HCT116 (cell line): ENCODE data around the gene NLGN3. TPM values are rescaled to one million over a fixed set of nuclear protein-coding genes. Genes with fewer than 3 reads are reported as not detected.

Experiments
- ATAC-seq: fragments of 200-7000 bp; cut with Tn5 transposase; 2 replicates; pipeline ENCODE4 v1.9.1; 2020; ENCODE audit warnings: mild to moderate bottlenecking, moderate library complexity
- BruUV-seq: library from RNA; stranded (reverse); fragments of 400-500 nt; replicated peaks from 2 replicates; lab custom pipeline; 2021; lab: Mats Ljungman, UMichigan
- CTCF ChIA-PET: fragments of 300-600 bp; sonication (Branson Sonifier 250); formaldehyde crosslinking; loops from one replicate; lab custom pipeline; 2021; ENCODE audit warnings: antibody characterized with exemption; lab: Charles Lee
- POLR2A ChIA-PET: fragments of 300-600, 350-600 bp; sonication (Branson Sonifier 250); formaldehyde crosslinking; loops from one replicate; lab custom pipeline; 2021; ENCODE audit warnings: antibody characterized with exemption; lab: Charles Lee
- RAD21 ChIA-PET, 2 experiments: fragments of 300-600 bp; sonication (Branson Sonifier 250); formaldehyde crosslinking; loops; one replicate each; lab custom pipeline; 2023; ENCODE audit warnings: low total read pairs in 2 of 2; ENCODE audit not compliant: uncharacterized antibody in 2 of 2, unreplicated experiment in 2 of 2, low non-redundant PET in 1 of 2; lab: Charles Lee
- DNase-seq: peaks from one replicate; pipeline ENCODE4 v3.0.0-alpha.2; 2010; ENCODE audit warnings: low read depth, low spot score
- H2AFZ ChIP-seq: fragments of 200-600 bp; shearing (Covaris generic), sonication (generic); 2 replicates; pipeline ENCODE4 v1.6.1; 2017; ENCODE audit warnings: low read depth, mixed run types, mixed read lengths, antibody characterized with exemption, low read length; ENCODE audit not compliant: poor library complexity, severe bottlenecking
- H3K27ac ChIP-seq: 2 replicates; pipeline ENCODE4 v1.5.1; 2012; ENCODE audit warnings: low read depth, low read length
- H3K27me3 ChIP-seq: fragments of 200-600 bp; sonication (generic); 2 replicates; pipeline ENCODE4 v1.6.1; 2016; ENCODE audit warnings: mixed run types, low read length, mixed read lengths; ENCODE audit not compliant: insufficient read depth
- H3K36me3 ChIP-seq, 2 experiments: fragments of 200-500 bp in 1 of 2; fragments of 200-600 bp in 1 of 2; sonication (Bioruptor generic) in 1 of 2; sonication (generic) in 1 of 2; 2 replicates each; pipeline versions ENCODE4 v1.5.1 to v1.6.1; 2014 to 2016; ENCODE audit warnings: low read length in 2 of 2, inconsistent platforms in 1 of 2, mixed read lengths in 1 of 2, mixed run types in 1 of 2; ENCODE audit not compliant: insufficient read depth in 2 of 2, control insufficient read depth in 1 of 2
- H3K4me1 ChIP-seq, 2 experiments: fragments of 200-600 bp in 1 of 2; sonication (generic) in 1 of 2; 2 replicates each; pipeline versions ENCODE4 v1.5.1 to v1.6.1; 2012 to 2017; ENCODE audit warnings: low read length in 2 of 2, inconsistent platforms in 1 of 2, mild to moderate bottlenecking in 1 of 2, mixed read lengths in 1 of 2, mixed run types in 1 of 2, moderate library complexity in 1 of 2; ENCODE audit not compliant: insufficient read depth in 2 of 2, control insufficient read depth in 1 of 2
- H3K4me2 ChIP-seq: fragments of 200-600 bp; sonication (generic); 2 replicates; pipeline ENCODE4 v1.6.1; 2017; ENCODE audit warnings: mixed run types, low read length, mixed read lengths
- H3K4me3 ChIP-seq, 2 experiments: fragments of 200-600 bp in 1 of 2; sonication (generic) in 1 of 2; replicated peaks in 1 of 2; 2 replicates each; pipeline ENCODE4 v1.5.1; 2011 to 2016; ENCODE audit warnings: low read length in 2 of 2, control low read depth in 1 of 2, low read depth in 1 of 2, mild to moderate bottlenecking in 1 of 2, mixed read lengths in 1 of 2, mixed run types in 1 of 2
- H3K79me2 ChIP-seq: fragments of 200-600 bp; sonication (generic); 2 replicates; pipeline ENCODE4 v1.6.1; 2017; ENCODE audit warnings: mild to moderate bottlenecking, mixed run types, low read length, moderate library complexity, mixed read lengths; ENCODE audit not compliant: insufficient read depth
- H3K9ac ChIP-seq: fragments of 200-600 bp; sonication (generic); 2 replicates; pipeline ENCODE4 v1.6.1; 2016; ENCODE audit warnings: low read length, mixed read lengths
- H3K9me2 ChIP-seq: fragments of 200-600 bp; sonication (generic), shearing (Covaris generic); 2 replicates; pipeline ENCODE4 v1.6.1; 2017; ENCODE audit warnings: mixed run types, mild to moderate bottlenecking, moderate library complexity; ENCODE audit not compliant: insufficient read depth
- H3K9me3 ChIP-seq, 2 experiments: fragments of 200-500 bp in 1 of 2; fragments of 200-600 bp in 1 of 2; sonication (Bioruptor generic) in 1 of 2; sonication (generic) in 1 of 2; 2 replicates each; pipeline ENCODE4 v1.6.1; 2014 to 2017; ENCODE audit warnings: low read length in 2 of 2, mixed read lengths in 2 of 2, inconsistent platforms in 1 of 2, low read depth in 1 of 2, mild to moderate bottlenecking in 1 of 2, mixed run types in 1 of 2, moderate library complexity in 1 of 2; ENCODE audit not compliant: control insufficient read depth in 1 of 2, insufficient read depth in 1 of 2
- H4K20me1 ChIP-seq: fragments of 200-600 bp; sonication (generic), shearing (Covaris generic); 2 replicates; pipeline ENCODE4 v1.6.1; 2017; ENCODE audit warnings: mixed run types, mild to moderate bottlenecking, moderate library complexity; ENCODE audit not compliant: insufficient read depth
- CTCF ChIP-seq, 3 experiments: fragments of 200-600 bp in 1 of 3; sonication (generic) in 1 of 3; IDR thresholded peaks in 2 of 3; conservative IDR thresholded peaks in 1 of 3; 2 replicates each; pipeline ENCODE4 v1.5.1; 2012 to 2017; ENCODE audit warnings: low read depth in 2 of 3, low read length in 2 of 3, antibody characterized with exemption in 1 of 3, borderline replicate concordance in 1 of 3, control low read depth in 1 of 3, mild to moderate bottlenecking in 1 of 3, mixed read lengths in 1 of 3, mixed run types in 1 of 3, moderate library complexity in 1 of 3; ENCODE audit not compliant: insufficient read depth in 1 of 3
- FOSL1 ChIP-seq: IDR thresholded peaks from 2 replicates; pipeline ENCODE4 v1.6.1; 2012; ENCODE audit warnings: low read depth
- RAD21 ChIP-seq: IDR thresholded peaks from 2 replicates; pipeline ENCODE4 v1.6.1; 2012; ENCODE audit warnings: low read depth, mild to moderate bottlenecking
- SIN3A ChIP-seq: IDR thresholded peaks from 2 replicates; pipeline ENCODE4 v1.6.1; 2012; ENCODE audit warnings: low read depth
- SP1 ChIP-seq: IDR thresholded peaks from 2 replicates; pipeline ENCODE4 v1.6.1; 2012; ENCODE audit warnings: low read depth
- YY1 ChIP-seq: IDR thresholded peaks from 2 replicates; pipeline ENCODE4 v1.6.1; 2011; ENCODE audit warnings: low read length, low read depth, moderate library complexity, mild to moderate bottlenecking; ENCODE audit not compliant: insufficient replicate concordance; ENCODE audit errors: extremely low read depth
- ZFX ChIP-seq: fragments of 450-650 bp; IDR thresholded peaks from 2 replicates; pipeline ENCODE4 v1.6.1; 2017
- intact Hi-C: fragments of 100-400 bp; cut with micrococcal nuclease; formaldehyde crosslinking; loops from 2 replicates; pipeline ENCODE4 v1.10.0; 2022
- total RNA-seq: library from RNA; stranded (reverse); gene quantifications from one replicate; pipeline ENCODE4 v1.2.1, GENCODE V29; 2021; ENCODE audit not compliant: unreplicated experiment

Gene NLGN3
- total RNA-seq, 1 experiment from 2014 or later, result 1.4 TPM

- TF ChIP-seq CTCF (IDR thresholded peaks at IDR 0.05 in 2 of 3, conservative IDR thresholded peaks at IDR 0.05 in 1 of 3; ENCODE audit: borderline replicate concordance in 1 of 3, insufficient read depth in 1 of 3, low read depth in 2 of 3, low read length in 2 of 3), result no peak
- no peak for TF ChIP-seq ZFX
- TF ChIP-seq FOSL1, result no peak
- no peak for TF ChIP-seq YY1
- no peak for TF ChIP-seq SIN3A
- TF ChIP-seq SP1, result no peak
- no peak for TF ChIP-seq RAD21
- H3K27me3 ChIP-seq, result no peaks in the 10 kb centered on the region
- ChIA-PET RAD21 (no interaction called here), CTCF (no interaction called here), POLR2A (no interaction called here)
- no peaks in the 10 kb centered on the region for H4K20me1 ChIP-seq
- no peaks in the 10 kb centered on the region for H3K9me3 ChIP-seq
- intact Hi-C loops, result no loop called here
- H3K79me2 ChIP-seq, result no peaks in the 10 kb centered on the region
- H3K4me1 ChIP-seq, result peaks cover 4 to 15% of the 10 kb centered on the region in 2 experiments; a peak in 3 of 4 replicates
- ATAC-seq, result no peak
- H3K9me2 ChIP-seq, result no peaks in the 10 kb centered on the region
- H2AFZ ChIP-seq, result no peak overlapping the region
- H3K36me3 ChIP-seq, result no peaks in the 10 kb centered on the region; a peak in 1 of 4 replicates
- DNase-seq, result no peak
- H3K27ac ChIP-seq, result no peak overlapping the region
- H3K4me2 ChIP-seq, result no peak overlapping the region
- H3K9ac ChIP-seq, result no peak overlapping the region
- H3K4me3 ChIP-seq, result no peak overlapping the region
- TSS peak; percentile 35 for BruUV-seq
Measured at GRCh38 chrX:71143508-71143907, 1.1 kb upstream of the NLGN3 start.
